ENCODE results near the gene TRIM41.
A peak's percentile ranks its signal among the peaks of the same experiment; 100 is the strongest.

TRIM41 gene

DNA sequence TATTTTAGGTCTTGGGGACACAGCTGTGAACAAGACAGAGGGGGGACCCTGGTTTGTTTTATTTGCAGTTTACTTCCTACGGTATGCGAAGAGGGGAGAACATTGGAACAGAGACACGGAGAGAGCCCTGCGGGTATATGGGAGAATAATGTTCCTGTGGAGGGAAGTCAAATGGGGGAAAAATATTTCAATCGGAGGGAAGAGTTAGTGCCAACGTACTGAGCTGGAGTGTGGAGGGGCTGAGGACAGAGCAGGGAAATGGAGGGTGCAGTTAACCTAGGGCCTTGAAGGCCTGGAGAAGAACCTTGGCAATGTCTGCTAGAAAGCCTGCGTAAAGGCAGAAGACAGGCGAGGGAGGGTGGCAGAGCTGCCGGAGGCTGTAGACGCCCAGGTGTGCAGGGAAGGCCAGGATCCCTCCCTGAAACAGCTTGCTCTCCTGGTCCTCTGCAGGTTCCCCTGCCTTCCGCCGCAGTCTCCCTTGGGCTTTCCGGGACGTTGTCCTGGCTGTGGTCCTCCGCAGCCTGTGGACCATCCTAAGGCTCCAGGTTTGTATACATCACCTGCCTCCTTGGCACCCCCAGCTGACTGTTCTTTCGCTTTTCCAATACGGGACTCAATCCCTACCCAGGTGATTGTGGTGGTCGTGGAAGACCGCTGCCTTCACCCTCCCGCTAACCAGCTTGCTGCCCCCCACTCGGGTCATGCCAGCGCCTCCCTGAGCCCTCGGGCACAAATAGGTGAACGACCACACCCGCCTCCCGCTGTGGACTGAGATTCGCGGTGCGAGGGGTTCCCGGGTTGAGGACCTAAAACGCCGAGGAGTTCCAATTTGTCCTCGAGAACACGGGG, 22.6 kb downstream of the TRIM41 start:
- no peak for TF ChIP-seq CTCF (IDR thresholded peaks at IDR 0.05; ENCODE audit: low read depth, low read length)
- no peak for DNase-seq (ENCODE audit: low read depth in 2 of 2)
- peak overlapping the region; percentile 87 to 89 for H3K4me3 ChIP-seq (replicated peaks in 1 of 2; ENCODE audit: low read depth in 2 of 2, low read length in 2 of 2)

- peak overlapping the region; percentile 87 to 89 for H3K4me3 ChIP-seq (replicated peaks in 1 of 2; ENCODE audit: low read depth in 2 of 2, low read length in 2 of 2)
- peak; percentile 87 to 89 for DNase-seq (ENCODE audit: low read depth in 2 of 2)
- no peak for TF ChIP-seq CTCF (IDR thresholded peaks at IDR 0.05; ENCODE audit: low read depth, low read length)
Observed at GRCh38 chr5:181246276-181247049, 23.4 kb downstream of the TRIM41 start.

GRCh38 chr5:181248277-181248676, 25.2 kb downstream of the TRIM41 start:
- no peak for TF ChIP-seq CTCF (IDR thresholded peaks at IDR 0.05; ENCODE audit: low read depth, low read length)
- peak overlapping the region; percentile 87 to 89 for H3K4me3 ChIP-seq (replicated peaks in 1 of 2; ENCODE audit: low read depth in 2 of 2, low read length in 2 of 2)
- DNase-seq (ENCODE audit: low read depth in 2 of 2), result no peak

GRCh38 chr5:181255276-181255675, 32.2 kb downstream of the TRIM41 start:
- no peak for TF ChIP-seq CTCF (IDR thresholded peaks at IDR 0.05; ENCODE audit: low read depth, low read length)
- H3K4me3 ChIP-seq (replicated peaks in 1 of 2; ENCODE audit: low read depth in 2 of 2, low read length in 2 of 2), result no peak overlapping the region
- DNase-seq (ENCODE audit: low read depth in 2 of 2), result no peak

- TF ChIP-seq CTCF (IDR thresholded peaks at IDR 0.05; ENCODE audit: low read depth, low read length), result no peak
Observed at GRCh38 chr5:181255836-181256578, 32.9 kb downstream of the TRIM41 start.

GRCh38 chr5:181258576-181258975, 35.5 kb downstream of the TRIM41 start:
- H3K4me3 ChIP-seq (replicated peaks in 1 of 2; ENCODE audit: low read depth in 2 of 2, low read length in 2 of 2), result peak overlapping the region in 1 of 2 donors; percentile 91
- TF ChIP-seq CTCF (IDR thresholded peaks at IDR 0.05; ENCODE audit: low read depth, low read length), result no peak
- DNase-seq (ENCODE audit: low read depth in 2 of 2), result no peak

More at GRCh38 chr5:181255836-181256578, 32.9 kb downstream of the TRIM41 start:
- no peak overlapping the region for H3K4me3 ChIP-seq (replicated peaks in 1 of 2; ENCODE audit: low read depth in 2 of 2, low read length in 2 of 2)
- DNase-seq (ENCODE audit: low read depth in 2 of 2), result peak in 1 of 2 donors; percentile 58

Measured in cardiac fibroblast (primary cell).